ENCODE data around the gene P2RX6.

DNA sequence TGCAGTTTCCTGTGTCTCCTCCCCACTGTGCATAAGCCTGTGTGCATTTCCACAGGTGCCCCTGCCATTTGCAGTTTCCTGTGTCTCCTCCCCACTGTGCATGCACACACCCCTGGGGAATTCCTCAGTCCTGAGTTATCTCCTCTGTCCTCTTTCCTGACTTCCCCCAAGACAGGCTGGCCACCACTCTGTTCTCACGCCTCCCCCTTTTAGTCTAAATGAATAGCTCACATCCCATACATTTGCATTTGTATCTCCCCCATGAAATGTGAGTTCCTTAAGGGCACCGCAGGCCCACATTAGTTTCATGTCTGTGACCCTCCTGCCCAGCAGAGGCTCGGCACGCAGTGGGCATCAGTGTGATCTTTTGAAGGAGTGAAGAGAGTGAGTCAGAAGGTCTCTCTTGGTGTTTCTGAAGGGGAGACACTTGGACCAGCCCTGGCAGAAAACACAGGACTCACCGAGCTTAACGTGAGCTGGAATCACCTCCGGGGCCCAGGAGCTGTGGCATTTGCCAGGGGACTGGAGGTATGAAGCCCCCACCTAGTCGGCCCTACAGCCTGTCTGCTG is 37.0 kb downstream of the P2RX6 start:
- TF ChIP-seq, protein P1, sequence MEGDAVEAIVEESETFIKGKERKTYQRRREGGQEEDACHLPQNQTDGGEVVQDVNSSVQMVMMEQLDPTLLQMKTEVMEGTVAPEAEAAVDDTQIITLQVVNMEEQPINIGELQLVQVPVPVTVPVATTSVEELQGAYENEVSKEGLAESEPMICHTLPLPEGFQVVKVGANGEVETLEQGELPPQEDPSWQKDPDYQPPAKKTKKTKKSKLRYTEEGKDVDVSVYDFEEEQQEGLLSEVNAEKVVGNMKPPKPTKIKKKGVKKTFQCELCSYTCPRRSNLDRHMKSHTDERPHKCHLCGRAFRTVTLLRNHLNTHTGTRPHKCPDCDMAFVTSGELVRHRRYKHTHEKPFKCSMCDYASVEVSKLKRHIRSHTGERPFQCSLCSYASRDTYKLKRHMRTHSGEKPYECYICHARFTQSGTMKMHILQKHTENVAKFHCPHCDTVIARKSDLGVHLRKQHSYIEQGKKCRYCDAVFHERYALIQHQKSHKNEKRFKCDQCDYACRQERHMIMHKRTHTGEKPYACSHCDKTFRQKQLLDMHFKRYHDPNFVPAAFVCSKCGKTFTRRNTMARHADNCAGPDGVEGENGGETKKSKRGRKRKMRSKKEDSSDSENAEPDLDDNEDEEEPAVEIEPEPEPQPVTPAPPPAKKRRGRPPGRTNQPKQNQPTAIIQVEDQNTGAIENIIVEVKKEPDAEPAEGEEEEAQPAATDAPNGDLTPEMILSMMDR (IDR thresholded peaks at IDR 0.05) = no peak
- TF ChIP-seq POLR2AphosphoS5 (IDR thresholded peaks at IDR 0.05) = no peak
